A549 (cell line): ENCODE results near the gene HOXA10. TPM values are rescaled to one million over a fixed set of nuclear protein-coding genes. Genes with fewer than 3 reads are reported as not detected.

Experiments used
- ATAC-seq, 2 experiments: fragments of 200-7000 bp in 1 of 2; fragments of >200 bp in 1 of 2; cut with Nextera tagmentation in 1 of 2; cut with Tn5 transposase in 1 of 2; 3 replicates each; pipeline versions ENCODE4 v1.8.0 to v1.9.1; 2018 to 2020; ENCODE audit warnings: mild to moderate bottlenecking in 1 of 2, moderate library complexity in 1 of 2
- CTCF ChIA-PET: fragments of 300-600 bp; sonication (Branson Sonifier 250); formaldehyde crosslinking; extraction: SDS; loops from one replicate; lab custom pipeline; 2021; ENCODE audit warnings: antibody characterized with exemption, inconsistent platforms; lab: Yijun Ruan, JAX
- POLR2A ChIA-PET: fragments of 350-600 bp; formaldehyde crosslinking; extraction: SDS; loops from one replicate; lab custom pipeline; 2021; ENCODE audit warnings: antibody characterized with exemption, inconsistent platforms; lab: Yijun Ruan, JAX
- DNase-seq, 2 experiments: peaks; one replicate each; pipeline versions ENCODE4 v3.0.0 to v3.0.0-alpha.2; 2011 to 2016; ENCODE audit warnings: low read depth in 1 of 2, low spot score in 1 of 2
- FAIRE-seq: peaks from 2 replicates; lab custom pipeline; 2011; peaks lifted over from hg19 to GRCh38; lab: Jason Lieb, UNC
- H3K27ac ChIP-seq, 2 experiments: fragments of >200 bp; sonication (Bioruptor Twin); formaldehyde crosslinking; 3 replicates each; pipeline ENCODE4 v1.5.1; 2016 to 2017
- H3K4me1 ChIP-seq: fragments of >200 bp; sonication (Bioruptor Twin); formaldehyde crosslinking; 3 replicates; pipeline ENCODE4 v1.6.1; 2016
- H3K4me2 ChIP-seq: fragments of >200 bp; sonication (Bioruptor Twin); formaldehyde crosslinking; 3 replicates; pipeline ENCODE4 v1.6.1; 2016
- H3K4me3 ChIP-seq: fragments of >200 bp; sonication (Bioruptor Twin); formaldehyde crosslinking; 3 replicates; pipeline ENCODE4 v1.5.1; 2016
- H3K9me3 ChIP-seq: fragments of >200 bp; sonication (Bioruptor Twin); formaldehyde crosslinking; 3 replicates; pipeline ENCODE4 v1.6.1; 2016
- CBX2 ChIP-seq: fragments of 200-600 bp; sonication (generic); IDR thresholded peaks from 2 replicates; pipeline ENCODE4 v1.6.1; 2016; ENCODE audit warnings: low read depth, mild to moderate bottlenecking, borderline replicate concordance
- CBX8 ChIP-seq: fragments of 200-600 bp; sonication (generic); IDR thresholded peaks from 2 replicates; pipeline ENCODE4 v1.6.1; 2016
- CHD4 ChIP-seq: fragments of 200-600 bp; sonication (generic); IDR thresholded peaks from 2 replicates; pipeline ENCODE4 v1.6.1; 2016; ENCODE audit warnings: antibody characterized with exemption, mild to moderate bottlenecking, borderline replicate concordance
- EHF ChIP-seq: fragments of 250-450 bp; sonication (Bioruptor Pico); IDR thresholded peaks from 2 replicates; pipeline ENCODE4 v1.5.0; 2020; ENCODE audit warnings: mild to moderate bottlenecking
- EHMT2 ChIP-seq: fragments of 200-600 bp; sonication (generic); IDR thresholded peaks from 2 replicates; pipeline ENCODE4 v1.6.1; 2016; ENCODE audit warnings: antibody characterized with exemption, low read depth, mild to moderate bottlenecking, moderate library complexity
- EP300 ChIP-seq, 2 experiments: fragments of >200 bp; sonication (Bioruptor Twin); formaldehyde crosslinking; IDR thresholded peaks; 2 replicates in 1 of 2; 3 replicates in 1 of 2; pipeline ENCODE4 v1.6.1; 2016 to 2017
- ESRRA ChIP-seq: fragments of 150-350 bp; IDR thresholded peaks from 2 replicates; pipeline ENCODE4 v1.6.1; 2014; ENCODE audit warnings: mild to moderate bottlenecking, low read length, borderline replicate concordance
- FOSB ChIP-seq: fragments of 250-450 bp; sonication (Bioruptor Pico); IDR thresholded peaks from 2 replicates; pipeline ENCODE4 v1.5.0; 2020; ENCODE audit warnings: mild to moderate bottlenecking, moderate library complexity
- FOXS1 ChIP-seq: fragments of 250-450 bp; sonication (Bioruptor Pico); IDR thresholded peaks from 2 replicates; pipeline ENCODE4 v1.5.0; 2020; ENCODE audit warnings: mild to moderate bottlenecking, moderate library complexity
- HDAC2 ChIP-seq: fragments of 200-600 bp; sonication (generic); IDR thresholded peaks from 2 replicates; pipeline ENCODE4 v1.6.1; 2016
- HOXA7 ChIP-seq: fragments of 250-450 bp; sonication (Bioruptor Pico); IDR thresholded peaks from 2 replicates; pipeline ENCODE4 v1.5.0; 2020; ENCODE audit warnings: mild to moderate bottlenecking, moderate library complexity
- KDM1A ChIP-seq: fragments of 200-600 bp; sonication (generic); IDR thresholded peaks from 2 replicates; pipeline ENCODE4 v1.6.1; 2016; ENCODE audit warnings: low read depth, mild to moderate bottlenecking
- MYC ChIP-seq: IDR thresholded peaks from 2 replicates; pipeline ENCODE4 v1.6.1; 2012; ENCODE audit warnings: mild to moderate bottlenecking, inconsistent platforms, low read length, improper control_type of control experiment, borderline replicate concordance
- NPAS2 ChIP-seq: fragments of 250-450 bp; sonication (Bioruptor Pico); IDR thresholded peaks from 2 replicates; pipeline ENCODE4 v1.8.0; 2022; ENCODE audit warnings: mild to moderate bottlenecking, moderate library complexity, borderline replicate concordance
- NR3C1 ChIP-seq: fragments of >200 bp; sonication (Bioruptor Twin); formaldehyde crosslinking; IDR thresholded peaks from 3 replicates; pipeline ENCODE4 v1.6.1; 2017
- PHF8 ChIP-seq: fragments of 200-600 bp; sonication (generic); IDR thresholded peaks from 2 replicates; pipeline ENCODE4 v1.6.1; 2016; ENCODE audit warnings: low read depth, mild to moderate bottlenecking, antibody characterized with exemption, moderate library complexity, borderline replicate concordance
- RAD21 ChIP-seq, 2 experiments: fragments of >200 bp in 1 of 2; sonication (Bioruptor Twin) in 1 of 2; formaldehyde crosslinking in 1 of 2; IDR thresholded peaks in 1 of 2; conservative IDR thresholded peaks in 1 of 2; 2 replicates in 1 of 2; 3 replicates in 1 of 2; pipeline ENCODE4 v1.6.1; 2012 to 2018; ENCODE audit warnings: inconsistent platforms in 1 of 2
- SMC3 ChIP-seq: fragments of >200 bp; sonication (Bioruptor Twin); formaldehyde crosslinking; IDR thresholded peaks from 3 replicates; pipeline ENCODE4 v1.6.1; 2018; ENCODE audit warnings: inconsistent platforms
- SREBF2 ChIP-seq: fragments of 450-650 bp; IDR thresholded peaks from 2 replicates; pipeline ENCODE4 v1.6.1; 2014; ENCODE audit warnings: mild to moderate bottlenecking, moderate library complexity
- TFCP2L1 ChIP-seq: fragments of 250-450 bp; sonication (Bioruptor Pico); IDR thresholded peaks from 2 replicates; pipeline ENCODE4 v1.5.0; 2021; ENCODE audit warnings: mild to moderate bottlenecking
- ZFP36 ChIP-seq: fragments of 450-650 bp; IDR thresholded peaks from 2 replicates; pipeline ENCODE4 v1.6.1; 2014; ENCODE audit warnings: borderline replicate concordance; ENCODE audit not compliant: partially characterized antibody
- WGBS: methylation state at CpG from one replicate; pipeline ENCODE4 v1.1.6; 2017; ENCODE audit errors: missing lambda C conversion rate; 5-methylcytosine and 5-hydroxymethylcytosine counted together
- polyA plus RNA-seq, 4 experiments: library from polyadenylated mRNA; depleted of rRNA in 3 of 4; stranded (reverse); fragments of >200 nt; fragmentation: RNase III in 1 of 4; extraction: RNeasy Plus Mini Kit Qiagen cat#74134 plus additional on column Dnase treatment in 1 of 4; gene quantifications; 2 replicates in 3 of 4; 3 replicates in 1 of 4; pipeline ENCODE4 v1.2.3, GENCODE V29; 2011 to 2017
- TF ChIP-seq, protein P1 (sequence below): IDR thresholded peaks from 2 replicates; pipeline ENCODE4 v1.6.1; 2012; ENCODE audit warnings: low read depth, borderline replicate concordance
- TF ChIP-seq, protein P2 (sequence below): fragments of 250-450 bp; sonication (Bioruptor Pico); IDR thresholded peaks from 2 replicates; pipeline ENCODE4 v1.5.0; 2021; ENCODE audit warnings: mild to moderate bottlenecking, moderate library complexity, borderline replicate concordance
- TF ChIP-seq, protein P3 (sequence below): fragments of 200-600 bp; sonication (generic); IDR thresholded peaks from 2 replicates; pipeline ENCODE4 v1.6.1; 2016; ENCODE audit warnings: antibody characterized with exemption, mild to moderate bottlenecking, moderate library complexity
- TF ChIP-seq, protein P4 (sequence below): fragments of >200 bp; sonication (Bioruptor Twin); formaldehyde crosslinking; IDR thresholded peaks from 2 replicates; pipeline ENCODE4 v1.6.1; 2016

Gene HOXA10
- polyA plus RNA-seq, 2 of the 4 experiments (the other 2 are of a cell fraction): 5.2 to 7.7 TPM

DNA sequence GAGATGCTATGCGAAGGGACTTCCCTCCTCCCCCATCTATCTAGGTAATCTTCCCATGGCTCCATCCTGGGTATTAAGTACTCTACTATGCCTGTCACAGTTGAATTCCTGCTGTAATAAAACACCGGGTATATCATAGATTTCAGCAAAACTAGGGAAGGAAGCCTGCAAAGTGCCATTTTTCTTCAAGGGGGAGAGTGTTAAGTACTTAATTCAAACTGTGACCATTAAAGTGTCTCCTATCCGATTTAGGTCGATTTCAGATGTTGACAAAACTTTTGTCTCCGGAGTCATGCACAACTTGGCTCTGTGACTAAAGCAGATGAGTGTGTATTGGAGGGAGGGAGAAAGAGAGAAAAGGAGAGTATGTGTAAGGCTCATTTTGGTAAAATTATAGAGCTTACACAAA, 48.1 kb downstream of the HOXA10 start:
- DNase-seq: no peak
- FAIRE-seq: no peak
- peaks cover 12% of the 10 kb centered on the region for H3K4me1 ChIP-seq
- ATAC-seq: no peak
- H3K9me3 ChIP-seq: no peaks in the 10 kb centered on the region
- no peak overlapping the region for H3K4me2 ChIP-seq
- ChIA-PET POLR2A (no interaction called here), CTCF (interaction anchor here (0.9 to 1.2 kb wide), 3 partner anchors 25 to 272 kb away, joined by 3 to 5 read pairs (median 4); no protein-coding TSS in a partner anchor)
- TF ChIP-seq SMC3 (no peak), SREBF2 (no peak), FOSB (CRISPR knock-in tag) (no peak), NPAS2 (CRISPR knock-in tag) (no peak), KDM1A (no peak), NR3C1 (no peak), FOXS1 (no peak), EP300 (IDR thresholded peaks at IDR 0.05) (no peak), EHF (CRISPR knock-in tag) (no peak), CHD4 (no peak), MYC (no peak), CBX2 (no peak), HDAC2 (no peak), ZFP36 (no peak)
- TF ChIP-seq, protein P1, sequence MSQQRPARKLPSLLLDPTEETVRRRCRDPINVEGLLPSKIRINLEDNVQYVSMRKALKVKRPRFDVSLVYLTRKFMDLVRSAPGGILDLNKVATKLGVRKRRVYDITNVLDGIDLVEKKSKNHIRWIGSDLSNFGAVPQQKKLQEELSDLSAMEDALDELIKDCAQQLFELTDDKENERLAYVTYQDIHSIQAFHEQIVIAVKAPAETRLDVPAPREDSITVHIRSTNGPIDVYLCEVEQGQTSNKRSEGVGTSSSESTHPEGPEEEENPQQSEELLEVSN: no peak
- TF ChIP-seq, protein P2, sequence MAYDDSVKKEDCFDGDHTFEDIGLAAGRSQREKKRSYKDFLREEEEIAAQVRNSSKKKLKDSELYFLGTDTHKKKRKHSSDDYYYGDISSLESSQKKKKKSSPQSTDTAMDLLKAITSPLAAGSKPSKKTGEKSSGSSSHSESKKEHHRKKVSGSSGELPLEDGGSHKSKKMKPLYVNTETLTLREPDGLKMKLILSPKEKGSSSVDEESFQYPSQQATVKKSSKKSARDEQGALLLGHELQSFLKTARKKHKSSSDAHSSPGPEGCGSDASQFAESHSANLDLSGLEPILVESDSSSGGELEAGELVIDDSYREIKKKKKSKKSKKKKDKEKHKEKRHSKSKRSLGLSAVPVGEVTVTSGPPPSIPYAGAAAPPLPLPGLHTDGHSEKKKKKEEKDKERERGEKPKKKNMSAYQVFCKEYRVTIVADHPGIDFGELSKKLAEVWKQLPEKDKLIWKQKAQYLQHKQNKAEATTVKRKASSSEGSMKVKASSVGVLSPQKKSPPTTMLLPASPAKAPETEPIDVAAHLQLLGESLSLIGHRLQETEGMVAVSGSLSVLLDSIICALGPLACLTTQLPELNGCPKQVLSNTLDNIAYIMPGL (CRISPR knock-in tag): no peak
- no peak overlapping the region for H3K4me3 ChIP-seq
- 90% methylated on average over 5 of the region's 5 CpGs for WGBS
- H3K27ac ChIP-seq: 0 out of 6 replicates have a peak overlapping the region, but pooled peaks of 1 of the 2 experiments have one; percentile 4

DNA sequence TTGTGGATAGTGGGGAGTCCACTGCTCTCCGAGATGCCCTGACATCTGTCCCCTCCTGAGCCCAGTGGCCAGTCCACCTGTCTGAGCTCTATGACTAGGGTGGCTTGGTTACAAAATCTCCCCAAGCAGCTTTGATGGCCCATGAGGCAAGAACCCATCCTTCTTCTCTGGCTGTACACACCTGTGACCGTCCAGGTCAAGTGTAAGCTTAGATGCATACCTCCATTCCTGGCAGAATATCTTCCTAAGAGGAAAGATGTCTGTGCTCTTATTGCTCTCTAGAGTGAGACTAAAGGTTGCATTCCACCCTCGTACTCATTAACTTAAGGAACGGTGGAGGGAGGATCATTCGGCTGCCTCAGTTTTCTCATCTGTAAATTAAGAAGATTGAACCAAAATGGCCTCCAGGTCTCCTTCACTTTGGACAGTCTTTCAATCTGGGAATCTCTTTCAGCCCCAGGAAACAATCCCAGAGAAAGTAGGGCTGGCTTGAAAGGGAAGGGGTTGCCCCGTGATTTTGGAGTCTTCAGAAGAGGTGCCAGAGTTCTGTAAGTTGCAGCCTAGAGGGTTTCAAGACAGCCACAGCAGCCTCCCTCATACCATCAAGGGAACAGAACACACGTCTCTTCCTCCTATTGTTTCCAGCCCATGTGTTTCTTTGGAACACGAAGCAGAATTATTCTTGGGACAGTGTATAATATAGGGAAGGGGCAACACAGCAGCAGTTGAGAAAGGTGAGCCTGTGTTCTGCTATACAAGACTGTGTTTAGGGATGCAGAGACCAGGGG, 49.0 kb downstream of the HOXA10 start:
- peaks cover 21% of the 10 kb centered on the region for H3K4me1 ChIP-seq
- FAIRE-seq: no peak
- TF ChIP-seq FOXS1: no peak
- TF ChIP-seq, protein P3, sequence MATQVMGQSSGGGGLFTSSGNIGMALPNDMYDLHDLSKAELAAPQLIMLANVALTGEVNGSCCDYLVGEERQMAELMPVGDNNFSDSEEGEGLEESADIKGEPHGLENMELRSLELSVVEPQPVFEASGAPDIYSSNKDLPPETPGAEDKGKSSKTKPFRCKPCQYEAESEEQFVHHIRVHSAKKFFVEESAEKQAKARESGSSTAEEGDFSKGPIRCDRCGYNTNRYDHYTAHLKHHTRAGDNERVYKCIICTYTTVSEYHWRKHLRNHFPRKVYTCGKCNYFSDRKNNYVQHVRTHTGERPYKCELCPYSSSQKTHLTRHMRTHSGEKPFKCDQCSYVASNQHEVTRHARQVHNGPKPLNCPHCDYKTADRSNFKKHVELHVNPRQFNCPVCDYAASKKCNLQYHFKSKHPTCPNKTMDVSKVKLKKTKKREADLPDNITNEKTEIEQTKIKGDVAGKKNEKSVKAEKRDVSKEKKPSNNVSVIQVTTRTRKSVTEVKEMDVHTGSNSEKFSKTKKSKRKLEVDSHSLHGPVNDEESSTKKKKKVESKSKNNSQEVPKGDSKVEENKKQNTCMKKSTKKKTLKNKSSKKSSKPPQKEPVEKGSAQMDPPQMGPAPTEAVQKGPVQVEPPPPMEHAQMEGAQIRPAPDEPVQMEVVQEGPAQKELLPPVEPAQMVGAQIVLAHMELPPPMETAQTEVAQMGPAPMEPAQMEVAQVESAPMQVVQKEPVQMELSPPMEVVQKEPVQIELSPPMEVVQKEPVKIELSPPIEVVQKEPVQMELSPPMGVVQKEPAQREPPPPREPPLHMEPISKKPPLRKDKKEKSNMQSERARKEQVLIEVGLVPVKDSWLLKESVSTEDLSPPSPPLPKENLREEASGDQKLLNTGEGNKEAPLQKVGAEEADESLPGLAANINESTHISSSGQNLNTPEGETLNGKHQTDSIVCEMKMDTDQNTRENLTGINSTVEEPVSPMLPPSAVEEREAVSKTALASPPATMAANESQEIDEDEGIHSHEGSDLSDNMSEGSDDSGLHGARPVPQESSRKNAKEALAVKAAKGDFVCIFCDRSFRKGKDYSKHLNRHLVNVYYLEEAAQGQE: no peak
- no peak for TF ChIP-seq CBX8
- TF ChIP-seq CBX2: no peak
- TF ChIP-seq ESRRA: no peak
- no peak for TF ChIP-seq SREBF2
- TF ChIP-seq PHF8: no peak
- TF ChIP-seq EHMT2: no peak
- no peak for TF ChIP-seq HOXA7 (CRISPR knock-in tag)
- no peak for TF ChIP-seq RAD21 (conservative IDR thresholded peaks at IDR 0.05 in 1 of 2, IDR thresholded peaks at IDR 0.05 in 1 of 2)
- no peak for TF ChIP-seq TFCP2L1 (CRISPR knock-in tag)
- TF ChIP-seq, protein P4, sequence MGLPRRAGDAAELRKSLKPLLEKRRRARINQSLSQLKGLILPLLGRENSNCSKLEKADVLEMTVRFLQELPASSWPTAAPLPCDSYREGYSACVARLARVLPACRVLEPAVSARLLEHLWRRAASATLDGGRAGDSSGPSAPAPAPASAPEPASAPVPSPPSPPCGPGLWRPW: no peak
- TF ChIP-seq, all 56 proteins: peak for 0
- Histone ChIP-seq H3K9me3 (no peaks in the 10 kb centered on the region), H3K27ac (0 out of 6 replicates have a peak overlapping the region, but pooled peaks of 1 of the 2 experiments have one; percentile 4), H3K4me2 (no peak overlapping the region), H3K4me3 (no peak overlapping the region)
- ATAC-seq (no peak), DNase-seq (no peak)
- WGBS: 82% methylated on average over 8 of the region's 8 CpGs
- CTCF ChIA-PET: interaction anchor here (1.2 kb wide), 1 partner anchor 1231 kb away, joined by 3 read pairs; no protein-coding TSS in a partner anchor
- POLR2A ChIA-PET: no interaction called here
